ENCODE measurements around the gene CABLES1. TPM values are rescaled to one million over a fixed set of nuclear protein-coding genes. Genes with fewer than 3 reads are reported as not detected.
"Not testable (repeated sequence)": the region's sequence is repeated elsewhere in the genome, so short reads cannot be mapped to it uniquely, and the experiment has no call there.

Gene CABLES1
- polyA plus RNA-seq, 1 experiment = 5.4 TPM

- Histone ChIP-seq H3K36me3 (ENCODE audit: control insufficient read depth, insufficient read depth, low read length) (no peaks in the 10 kb centered on the region), H3K27me3 (ENCODE audit: control insufficient read depth, insufficient read depth, low read length) (no peaks in the 10 kb centered on the region), H3K4me3 (ENCODE audit: low read depth, low read length) (no peak overlapping the region)
- POLR2A ChIA-PET = no interaction called here
- CTCF ChIA-PET = interaction anchor here (0.5 to 3.3 kb wide), 4 partner anchors 11 to 969 kb away, joined by 3 to 13 read pairs (median 3); no protein-coding TSS in a partner anchor
- peak; percentile 90 for DNase-seq (ENCODE audit: low read depth)
- peak; percentile 13; the same call in 1 of the 2 replicates for TF ChIP-seq CTCF (IDR thresholded peaks at IDR 0.05; ENCODE audit: insufficient read depth, low read depth, low read length)
Observed at GRCh38 chr18:23106575-23106974, 28.7 kb upstream of the CABLES1 start.

DNA sequence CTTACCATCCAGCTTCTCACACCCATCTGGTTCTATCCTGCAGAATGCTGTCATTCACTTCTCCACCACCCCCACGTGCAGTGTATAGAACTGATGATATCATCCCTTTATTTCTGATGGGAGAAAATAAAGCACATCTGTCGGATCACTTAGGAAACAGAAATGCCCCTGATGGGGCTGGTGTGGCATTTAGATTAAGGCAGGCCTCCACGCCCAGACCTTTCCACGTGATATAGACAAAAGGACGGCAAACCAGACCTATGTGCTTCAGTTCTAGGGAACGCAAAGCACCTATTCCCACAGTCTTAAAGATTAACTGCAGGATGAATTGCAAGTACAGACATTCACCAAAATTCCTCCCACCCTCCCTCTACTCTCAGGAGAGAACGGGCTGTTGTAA is 27.6 kb upstream of the CABLES1 start:
- H3K36me3 ChIP-seq (ENCODE audit: control insufficient read depth, insufficient read depth, low read length) = no peaks in the 10 kb centered on the region
- H3K4me3 ChIP-seq (ENCODE audit: low read depth, low read length) = no peak overlapping the region
- ChIA-PET CTCF (interaction anchor here (3.3 kb wide), 1 partner anchor 12 kb away, joined by 13 read pairs; no protein-coding TSS in a partner anchor), POLR2A (no interaction called here)
- DNase-seq (ENCODE audit: low read depth) = no peak
- no peaks in the 10 kb centered on the region for H3K27me3 ChIP-seq (ENCODE audit: control insufficient read depth, insufficient read depth, low read length)
- TF ChIP-seq CTCF (IDR thresholded peaks at IDR 0.05; ENCODE audit: insufficient read depth, low read depth, low read length) = no peak

GRCh38 chr18:23108496-23108895 is 26.8 kb upstream of the CABLES1 start:
- ChIA-PET POLR2A (no interaction called here), CTCF (no interaction called here)
- no peaks in the 10 kb centered on the region for H3K27me3 ChIP-seq (ENCODE audit: control insufficient read depth, insufficient read depth, low read length)
- no peaks in the 10 kb centered on the region for H3K36me3 ChIP-seq (ENCODE audit: control insufficient read depth, insufficient read depth, low read length)
- TF ChIP-seq CTCF (IDR thresholded peaks at IDR 0.05; ENCODE audit: insufficient read depth, low read depth, low read length) = no peak
- no peak for DNase-seq (ENCODE audit: low read depth)
- no peak overlapping the region for H3K4me3 ChIP-seq (ENCODE audit: low read depth, low read length)

DNA sequence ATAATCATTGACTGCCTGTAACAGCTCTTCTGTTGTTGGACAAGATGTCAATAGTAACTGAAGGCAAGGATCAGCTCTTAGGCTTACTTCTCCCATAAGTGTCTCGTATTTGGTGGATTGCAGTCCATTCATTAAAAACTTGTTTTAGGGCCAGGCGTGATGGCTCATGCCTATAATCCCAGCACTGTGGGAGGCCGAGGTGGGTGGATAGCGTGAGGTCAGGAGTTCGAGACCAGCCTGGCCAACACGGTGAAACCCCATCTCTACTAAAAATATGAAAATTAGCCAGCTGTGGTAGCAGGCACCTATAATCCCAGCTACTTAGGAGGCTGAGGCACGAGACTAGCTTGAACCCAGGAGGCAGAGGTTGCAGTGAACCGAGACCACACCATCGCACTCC is 26.1 kb upstream of the CABLES1 start:
- H3K36me3 ChIP-seq (ENCODE audit: control insufficient read depth, insufficient read depth, low read length); H3K27me3 ChIP-seq (ENCODE audit: control insufficient read depth, insufficient read depth, low read length); H3K4me3 ChIP-seq (ENCODE audit: low read depth, low read length); POLR2A ChIA-PET; DNase-seq (ENCODE audit: low read depth): not testable (repeated sequence)
- CTCF ChIA-PET = interaction anchor here (0.5 to 1.0 kb wide), 2 partner anchors 19 to 34 kb away, joined by 3 read pairs; no protein-coding TSS in a partner anchor

DNA sequence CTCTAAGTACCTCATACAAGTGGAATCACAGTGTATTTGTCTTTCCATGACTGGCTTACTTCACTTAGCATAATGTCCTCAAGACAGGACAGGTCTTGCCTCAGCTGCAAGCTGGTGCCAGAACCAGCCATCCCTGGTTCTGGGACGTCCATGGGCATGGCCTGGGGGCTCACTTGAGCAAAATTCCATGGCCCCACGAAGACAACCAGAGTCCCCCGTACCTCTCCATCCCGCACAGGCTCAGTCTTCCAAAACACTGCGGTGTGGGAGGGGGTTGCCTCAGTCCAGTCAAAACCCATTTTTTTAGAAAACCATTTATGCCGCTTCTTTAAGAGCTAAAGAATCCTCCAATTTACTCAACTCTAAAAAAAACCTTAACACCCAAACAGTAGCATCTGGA is 21.7 kb upstream of the CABLES1 start:
- Histone ChIP-seq H3K4me3 (ENCODE audit: low read depth, low read length) (no peak overlapping the region), H3K36me3 (ENCODE audit: control insufficient read depth, insufficient read depth, low read length) (no peaks in the 10 kb centered on the region), H3K27me3 (ENCODE audit: control insufficient read depth, insufficient read depth, low read length) (no peaks in the 10 kb centered on the region)
- TF ChIP-seq CTCF (IDR thresholded peaks at IDR 0.05; ENCODE audit: insufficient read depth, low read depth, low read length) = no peak
- ChIA-PET POLR2A (interaction anchor here (0.6 kb wide), 1 partner anchor 22 kb away, joined by 4 read pairs; the partner anchor contains the start of gene CABLES1), CTCF (interaction anchor here (0.8 kb wide), 1 partner anchor 17 kb away, joined by 3 read pairs; no protein-coding TSS in a partner anchor)
- DNase-seq (ENCODE audit: low read depth) = no peak
